GM23338 (cell line): ENCODE data around the gene LIN7A.

Experiments used
- CREB1 ChIP-seq: fragments of 250-450 bp; sonication (Bioruptor Pico); IDR thresholded peaks from 2 replicates; pipeline ENCODE4 v1.5.0; 2020; ENCODE audit warnings: low read depth, mild to moderate bottlenecking, moderate library complexity
- EZH2 ChIP-seq: fragments of 200-600 bp; sonication (generic); IDR thresholded peaks from one replicate; pipeline ENCODE4 v1.8.0; 2017; ENCODE audit warnings: antibody characterized with exemption, mild to moderate bottlenecking, low read depth; ENCODE audit not compliant: unreplicated experiment
- EZH2phosphoT487 ChIP-seq: fragments of 200-600 bp; sonication (generic); IDR thresholded peaks from one replicate; pipeline ENCODE4 v1.8.1; 2018; ENCODE audit warnings: antibody characterized with exemption; ENCODE audit not compliant: unreplicated experiment
- NANOG ChIP-seq: IDR thresholded peaks from 2 replicates; pipeline ENCODE4 v1.6.1; 2016; ENCODE audit warnings: antibody characterized with exemption, borderline replicate concordance
- POLR2AphosphoS5 ChIP-seq: IDR thresholded peaks from 2 replicates; pipeline ENCODE4 v1.6.1; 2016; ENCODE audit warnings: antibody characterized with exemption, low read depth
- STAT1 ChIP-seq: IDR thresholded peaks from one replicate; pipeline ENCODE4 v1.6.1; 2016; ENCODE audit warnings: antibody characterized with exemption; ENCODE audit not compliant: unreplicated experiment
- ZNF114 ChIP-seq: fragments of 250-450 bp; sonication (Bioruptor Pico); IDR thresholded peaks from 2 replicates; pipeline ENCODE4 v1.5.0; 2020; ENCODE audit warnings: mild to moderate bottlenecking, moderate library complexity
- TF ChIP-seq, protein P1 (sequence below), 2 experiments: fragments of 200-600 bp in 1 of 2; sonication (generic) in 1 of 2; conservative IDR thresholded peaks; 2 replicates each; pipeline versions ENCODE4 v1.5.1 to v1.6.1; 2016 to 2017; ENCODE audit warnings: antibody characterized with exemption in 2 of 2, low read depth in 2 of 2, mild to moderate bottlenecking in 2 of 2, moderate library complexity in 1 of 2
- TF ChIP-seq, protein P2 (sequence below): IDR thresholded peaks from one replicate; pipeline ENCODE4 v1.6.1; 2018; ENCODE audit warnings: antibody characterized with exemption; ENCODE audit not compliant: unreplicated experiment
- TF ChIP-seq, protein P3 (sequence below): IDR thresholded peaks from 2 replicates; pipeline ENCODE4 v1.6.1; 2016; ENCODE audit warnings: antibody characterized with exemption

DNA sequence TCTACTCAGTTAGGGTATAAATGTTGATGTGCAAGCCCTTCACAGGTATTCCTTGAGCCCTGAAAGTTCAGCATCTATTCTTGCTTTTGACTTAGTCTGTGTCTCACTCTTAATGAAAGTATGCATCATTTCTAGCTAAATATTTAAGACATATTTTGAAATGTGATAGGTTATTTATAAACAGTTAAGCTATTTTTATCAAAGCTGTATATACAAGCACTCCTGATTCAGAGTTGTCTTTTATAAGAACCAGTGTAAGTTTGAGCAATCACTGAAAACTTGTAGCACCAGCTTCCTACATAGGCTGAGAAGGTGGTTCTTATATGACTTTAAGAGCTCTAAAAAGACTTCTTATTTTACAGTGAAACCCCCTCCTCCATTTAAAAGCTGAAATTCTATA, 122.4 kb downstream of the LIN7A start:
- TF ChIP-seq EZH2phosphoT487 (no peak), ZNF114 (CRISPR knock-in tag) (no peak), POLR2AphosphoS5 (no peak), EZH2 (no peak), STAT1 (no peak), CREB1 (CRISPR knock-in tag) (no peak), NANOG (no peak)
- TF ChIP-seq, protein P1, sequence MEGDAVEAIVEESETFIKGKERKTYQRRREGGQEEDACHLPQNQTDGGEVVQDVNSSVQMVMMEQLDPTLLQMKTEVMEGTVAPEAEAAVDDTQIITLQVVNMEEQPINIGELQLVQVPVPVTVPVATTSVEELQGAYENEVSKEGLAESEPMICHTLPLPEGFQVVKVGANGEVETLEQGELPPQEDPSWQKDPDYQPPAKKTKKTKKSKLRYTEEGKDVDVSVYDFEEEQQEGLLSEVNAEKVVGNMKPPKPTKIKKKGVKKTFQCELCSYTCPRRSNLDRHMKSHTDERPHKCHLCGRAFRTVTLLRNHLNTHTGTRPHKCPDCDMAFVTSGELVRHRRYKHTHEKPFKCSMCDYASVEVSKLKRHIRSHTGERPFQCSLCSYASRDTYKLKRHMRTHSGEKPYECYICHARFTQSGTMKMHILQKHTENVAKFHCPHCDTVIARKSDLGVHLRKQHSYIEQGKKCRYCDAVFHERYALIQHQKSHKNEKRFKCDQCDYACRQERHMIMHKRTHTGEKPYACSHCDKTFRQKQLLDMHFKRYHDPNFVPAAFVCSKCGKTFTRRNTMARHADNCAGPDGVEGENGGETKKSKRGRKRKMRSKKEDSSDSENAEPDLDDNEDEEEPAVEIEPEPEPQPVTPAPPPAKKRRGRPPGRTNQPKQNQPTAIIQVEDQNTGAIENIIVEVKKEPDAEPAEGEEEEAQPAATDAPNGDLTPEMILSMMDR (conservative IDR thresholded peaks at IDR 0.05; ENCODE audit: low read depth in 2 of 2): no peak
- TF ChIP-seq, protein P2, sequence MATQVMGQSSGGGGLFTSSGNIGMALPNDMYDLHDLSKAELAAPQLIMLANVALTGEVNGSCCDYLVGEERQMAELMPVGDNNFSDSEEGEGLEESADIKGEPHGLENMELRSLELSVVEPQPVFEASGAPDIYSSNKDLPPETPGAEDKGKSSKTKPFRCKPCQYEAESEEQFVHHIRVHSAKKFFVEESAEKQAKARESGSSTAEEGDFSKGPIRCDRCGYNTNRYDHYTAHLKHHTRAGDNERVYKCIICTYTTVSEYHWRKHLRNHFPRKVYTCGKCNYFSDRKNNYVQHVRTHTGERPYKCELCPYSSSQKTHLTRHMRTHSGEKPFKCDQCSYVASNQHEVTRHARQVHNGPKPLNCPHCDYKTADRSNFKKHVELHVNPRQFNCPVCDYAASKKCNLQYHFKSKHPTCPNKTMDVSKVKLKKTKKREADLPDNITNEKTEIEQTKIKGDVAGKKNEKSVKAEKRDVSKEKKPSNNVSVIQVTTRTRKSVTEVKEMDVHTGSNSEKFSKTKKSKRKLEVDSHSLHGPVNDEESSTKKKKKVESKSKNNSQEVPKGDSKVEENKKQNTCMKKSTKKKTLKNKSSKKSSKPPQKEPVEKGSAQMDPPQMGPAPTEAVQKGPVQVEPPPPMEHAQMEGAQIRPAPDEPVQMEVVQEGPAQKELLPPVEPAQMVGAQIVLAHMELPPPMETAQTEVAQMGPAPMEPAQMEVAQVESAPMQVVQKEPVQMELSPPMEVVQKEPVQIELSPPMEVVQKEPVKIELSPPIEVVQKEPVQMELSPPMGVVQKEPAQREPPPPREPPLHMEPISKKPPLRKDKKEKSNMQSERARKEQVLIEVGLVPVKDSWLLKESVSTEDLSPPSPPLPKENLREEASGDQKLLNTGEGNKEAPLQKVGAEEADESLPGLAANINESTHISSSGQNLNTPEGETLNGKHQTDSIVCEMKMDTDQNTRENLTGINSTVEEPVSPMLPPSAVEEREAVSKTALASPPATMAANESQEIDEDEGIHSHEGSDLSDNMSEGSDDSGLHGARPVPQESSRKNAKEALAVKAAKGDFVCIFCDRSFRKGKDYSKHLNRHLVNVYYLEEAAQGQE: no peak
- TF ChIP-seq, protein P3, sequence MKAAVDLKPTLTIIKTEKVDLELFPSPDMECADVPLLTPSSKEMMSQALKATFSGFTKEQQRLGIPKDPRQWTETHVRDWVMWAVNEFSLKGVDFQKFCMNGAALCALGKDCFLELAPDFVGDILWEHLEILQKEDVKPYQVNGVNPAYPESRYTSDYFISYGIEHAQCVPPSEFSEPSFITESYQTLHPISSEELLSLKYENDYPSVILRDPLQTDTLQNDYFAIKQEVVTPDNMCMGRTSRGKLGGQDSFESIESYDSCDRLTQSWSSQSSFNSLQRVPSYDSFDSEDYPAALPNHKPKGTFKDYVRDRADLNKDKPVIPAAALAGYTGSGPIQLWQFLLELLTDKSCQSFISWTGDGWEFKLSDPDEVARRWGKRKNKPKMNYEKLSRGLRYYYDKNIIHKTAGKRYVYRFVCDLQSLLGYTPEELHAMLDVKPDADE: no peak
